GM19351 (cell line): ENCODE measurements around the gene B3GNT9.

ENCODE experiments used
- ATAC-seq: cut with Tn5 transposase; IDR thresholded peaks from one replicate; pipeline ENCODE4 v1.9.1; 2021; ENCODE audit warnings: mild to moderate bottlenecking, moderate library complexity; ENCODE audit not compliant: unreplicated experiment

B3GNT9 gene

DNA sequence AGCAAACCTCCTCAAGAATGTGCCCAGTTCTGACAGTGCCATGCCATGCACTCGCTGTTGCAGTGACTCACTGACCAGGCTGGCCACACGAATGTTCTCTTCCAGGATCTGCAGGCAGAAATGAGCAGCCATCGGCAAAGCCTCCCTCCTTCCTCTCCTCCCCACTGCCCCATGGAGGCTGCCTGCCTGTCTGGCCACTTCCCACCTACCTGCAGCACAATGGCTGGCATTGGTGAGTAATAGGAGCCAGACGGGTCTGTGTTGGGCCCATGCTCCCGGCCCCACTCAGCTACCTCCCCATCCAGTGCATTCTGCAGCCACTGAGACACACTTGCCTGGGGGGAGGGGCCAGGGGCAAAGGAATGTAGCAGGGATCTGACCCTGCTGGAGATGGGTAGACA, 35.8 kb upstream of the B3GNT9 start:
- no peak for ATAC-seq

DNA sequence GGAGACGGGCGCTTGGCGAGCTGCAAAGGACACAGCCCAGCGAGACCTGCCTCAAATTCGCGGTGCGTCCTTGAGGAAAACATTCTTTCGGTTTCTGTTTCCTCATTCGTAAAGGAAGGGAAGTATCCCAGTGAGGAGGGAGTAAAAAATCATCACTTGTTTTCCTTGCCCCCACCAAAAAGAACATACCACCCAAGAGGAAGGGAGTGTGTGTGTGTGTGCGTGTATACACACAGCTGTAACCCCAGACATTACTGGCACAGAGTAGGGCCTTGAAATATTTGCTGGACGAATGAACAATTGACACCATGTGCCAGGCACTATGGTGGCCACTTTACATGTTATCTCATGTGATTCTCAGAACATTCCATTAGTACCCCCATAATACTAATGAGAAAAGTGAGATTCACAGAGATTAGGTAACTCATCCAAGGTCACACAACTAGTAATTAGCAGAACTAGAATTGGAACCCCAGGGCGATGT, 34.9 kb upstream of the B3GNT9 start:
- ATAC-seq, result no peak

DNA sequence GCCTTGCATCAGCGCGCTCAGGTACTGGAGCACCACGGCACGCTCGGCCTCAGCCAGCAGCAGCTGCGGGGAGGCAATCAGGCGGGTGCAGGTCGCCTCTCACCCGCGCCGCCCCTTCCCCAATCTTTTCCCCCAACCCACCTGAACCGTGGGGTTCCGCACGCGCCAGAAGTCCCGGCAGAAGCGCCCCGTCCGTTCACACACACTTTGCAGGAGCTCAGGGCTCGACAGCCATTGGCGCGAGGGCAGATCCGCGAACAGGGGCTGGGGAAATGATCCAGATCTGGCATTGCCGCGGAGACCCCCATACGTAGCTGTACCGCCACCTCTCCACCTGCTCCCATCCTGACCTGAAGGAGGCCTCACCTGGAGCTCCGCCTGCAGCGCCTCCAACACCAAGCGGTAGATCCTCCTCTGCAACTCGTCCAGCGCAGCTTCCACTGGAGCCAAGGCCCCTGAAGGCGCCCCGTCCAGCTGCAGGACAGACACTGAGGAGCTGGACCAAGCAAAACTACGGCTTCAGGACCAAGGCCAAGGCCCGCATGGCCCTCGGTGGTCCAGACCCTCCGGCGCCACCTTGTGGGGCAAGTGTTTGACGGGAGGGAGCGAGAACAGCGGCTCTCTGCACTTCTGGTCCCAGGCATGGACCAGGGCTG, 34.3 kb upstream of the B3GNT9 start:
- no peak for ATAC-seq

DNA sequence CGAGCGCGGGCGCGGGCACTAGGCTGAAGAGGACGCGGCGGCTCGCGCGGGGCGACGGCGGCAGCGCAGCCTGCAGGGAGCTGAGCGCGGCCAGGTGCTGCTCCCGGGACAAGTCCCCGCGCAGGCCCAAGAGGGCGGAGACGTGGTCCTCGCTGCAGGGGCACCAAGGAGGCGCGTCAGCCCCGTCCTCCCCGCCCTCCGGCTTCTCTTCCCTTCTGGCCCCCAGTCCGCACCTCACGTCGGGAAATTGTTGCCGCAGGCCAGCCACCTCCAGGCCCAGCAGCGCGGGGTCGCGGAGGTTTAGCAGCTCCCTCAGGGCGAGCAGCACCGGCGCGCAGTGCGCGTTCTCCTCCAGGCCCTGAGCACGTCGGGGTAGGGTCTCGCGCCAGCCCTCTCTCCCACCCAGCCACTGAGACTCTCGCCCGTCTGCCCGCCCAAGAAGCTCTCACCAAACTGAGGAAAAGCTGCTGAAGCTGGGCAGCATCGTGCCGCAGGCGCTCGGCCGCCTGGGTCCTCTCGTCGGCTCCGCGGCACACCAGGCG, 33.7 kb upstream of the B3GNT9 start:
- ATAC-seq, result no peak

DNA sequence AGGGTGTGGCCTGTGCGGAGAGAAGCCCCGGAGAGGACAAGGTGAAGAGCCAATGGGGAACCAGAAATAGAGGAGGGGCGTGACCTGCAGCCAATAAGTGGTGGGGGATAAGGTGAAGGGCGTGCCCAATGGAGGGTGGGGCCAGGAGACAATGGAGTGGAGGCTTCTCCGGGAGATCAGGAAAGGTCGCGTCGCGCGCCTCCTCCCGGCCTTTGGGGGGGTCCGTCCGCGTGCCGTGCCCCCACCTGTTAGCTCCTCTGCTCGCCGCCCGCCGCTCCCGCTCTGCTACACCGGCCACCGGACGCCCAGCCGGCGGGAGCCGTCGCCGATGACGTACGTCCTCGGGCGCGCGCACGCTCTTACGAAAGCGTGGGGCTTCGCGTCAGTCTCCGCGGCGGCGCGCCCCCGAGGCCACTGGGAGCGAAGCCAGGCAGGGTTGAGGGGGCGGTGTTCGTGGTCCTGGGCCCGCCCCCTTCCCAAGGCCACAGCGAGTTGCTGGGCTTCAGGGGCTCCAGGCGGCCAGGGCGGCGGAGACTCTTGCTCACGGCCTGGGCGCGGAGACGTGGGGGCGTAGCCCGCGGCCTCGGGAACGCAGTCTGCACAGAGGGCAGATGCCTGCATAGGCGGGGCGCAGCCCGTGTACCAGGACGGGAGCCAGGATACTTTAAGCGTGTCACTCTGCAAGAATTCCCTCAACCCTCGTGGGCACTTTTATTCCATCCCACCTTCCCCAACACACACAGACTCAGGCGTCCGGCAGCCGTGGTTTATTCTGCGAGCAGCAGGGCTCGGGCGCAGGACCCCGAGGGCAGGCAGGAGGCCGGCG, 33.0 kb upstream of the B3GNT9 start, which contains the start of gene MATCAP1:
Gene MATCAP1 (minus strand): TSS at position 337 of the 826 bp plus-strand sequence. CDS start 3,353 bp downstream, outside the sequence.
- ATAC-seq, result peak; percentile 92

DNA sequence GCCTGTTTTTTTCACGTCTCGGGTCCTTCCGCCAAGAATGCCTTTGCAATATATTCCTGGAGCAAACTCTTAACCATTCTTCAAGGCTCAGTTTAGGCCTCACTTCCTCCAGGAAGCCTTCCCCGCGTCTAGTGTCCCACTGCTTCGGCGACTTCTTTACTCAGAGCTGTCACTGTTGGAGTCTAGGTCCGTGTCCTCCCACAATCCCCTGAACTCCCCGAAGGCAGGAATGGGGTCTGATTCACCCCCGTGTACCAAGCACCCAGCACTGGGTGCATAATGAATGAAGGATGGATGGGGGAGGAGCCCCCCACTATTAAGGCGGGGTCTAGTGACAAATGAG, 32.5 kb upstream of the B3GNT9 start:
- no peak for ATAC-seq

DNA sequence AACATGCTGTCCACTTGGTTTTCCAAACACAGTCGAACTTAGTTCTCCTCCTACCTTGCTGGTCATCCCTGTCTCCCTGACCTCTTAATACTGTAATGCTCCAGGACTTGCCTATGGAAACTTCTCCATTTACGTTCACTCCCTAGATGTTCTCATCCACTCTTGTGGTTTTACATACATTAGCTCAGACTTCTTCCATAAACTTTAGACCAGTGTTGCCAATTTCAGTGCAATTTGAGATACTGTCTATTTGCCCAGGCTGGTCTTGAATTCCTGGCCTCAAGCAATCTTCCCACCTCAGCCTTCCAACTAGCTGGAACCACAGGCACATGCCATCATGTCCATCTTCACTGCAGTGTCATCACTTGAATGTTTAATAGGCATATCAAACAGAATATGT, 31.5 kb upstream of the B3GNT9 start:
- ATAC-seq, result no peak

DNA sequence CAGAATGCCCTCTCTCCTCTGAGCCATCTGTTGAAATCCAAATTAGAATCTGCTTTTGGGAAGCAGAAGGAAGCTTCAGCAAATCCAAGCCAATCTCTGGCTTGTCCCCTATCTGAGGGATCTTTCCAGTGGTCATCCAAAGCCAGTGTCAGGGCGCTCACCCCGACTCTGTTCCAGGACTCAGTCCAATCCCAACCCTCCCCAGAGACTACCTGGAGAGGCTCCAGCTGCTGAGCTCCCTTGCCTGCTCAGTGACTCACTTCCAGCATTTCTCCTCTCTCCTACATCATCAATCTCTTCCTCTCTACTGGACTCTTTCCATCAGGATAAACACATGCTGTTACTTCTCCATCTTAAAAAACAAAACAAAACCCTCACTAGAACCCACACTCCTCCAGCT, 30.5 kb upstream of the B3GNT9 start:
- ATAC-seq, result no peak

DNA sequence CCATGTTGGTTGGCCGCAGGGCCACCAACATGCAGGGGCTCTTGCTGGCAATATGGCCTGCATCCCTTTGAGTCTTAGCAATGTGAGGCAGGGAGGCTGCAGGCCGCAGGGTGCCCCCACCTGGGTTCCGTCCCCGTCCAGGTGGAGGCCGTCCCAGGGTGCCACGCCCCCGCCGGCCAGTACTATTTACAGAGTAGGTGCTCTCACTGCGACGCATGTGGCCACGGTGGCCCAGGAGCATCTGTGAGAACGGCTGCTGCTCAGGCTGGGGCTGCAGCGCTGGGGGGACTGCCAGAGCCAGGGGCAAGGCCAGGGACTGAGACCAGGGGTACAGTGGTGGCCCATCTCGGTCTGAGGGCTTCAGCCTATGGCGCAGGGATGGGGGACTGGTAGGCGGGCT, 29.4 kb upstream of the B3GNT9 start:
- no peak for ATAC-seq

DNA sequence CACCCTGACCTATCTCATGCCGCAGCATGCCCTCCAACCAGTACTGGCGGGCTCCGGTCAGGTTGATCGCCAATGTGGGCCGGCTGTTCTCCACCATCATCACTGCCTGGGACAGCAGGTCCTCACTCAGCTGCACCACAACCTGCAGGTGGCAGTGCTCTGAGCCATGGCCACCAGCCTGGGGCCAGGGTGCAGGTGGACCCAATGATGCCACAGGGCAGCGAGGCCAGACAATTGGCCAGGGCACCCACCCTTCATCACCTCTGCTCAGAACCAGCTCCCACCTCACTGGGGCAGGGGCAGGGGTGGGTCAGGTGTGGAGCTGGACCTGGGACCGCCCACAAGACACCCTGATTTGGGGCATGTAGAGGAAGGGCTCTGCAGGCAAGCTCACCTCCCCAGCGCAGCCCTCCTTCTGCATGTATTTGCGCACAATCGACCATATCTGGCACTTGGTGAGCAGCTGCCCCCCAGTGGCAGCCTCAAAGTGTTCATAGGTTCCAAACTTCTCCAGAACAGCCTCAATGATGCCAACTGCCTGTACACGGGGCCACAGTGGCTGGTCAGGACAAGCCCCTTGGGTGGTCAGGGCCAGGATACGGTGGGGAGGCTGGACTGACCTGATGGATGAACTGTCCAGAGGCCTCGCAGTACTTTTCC, 28.8 kb upstream of the B3GNT9 start:
- ATAC-seq, result no peak

DNA sequence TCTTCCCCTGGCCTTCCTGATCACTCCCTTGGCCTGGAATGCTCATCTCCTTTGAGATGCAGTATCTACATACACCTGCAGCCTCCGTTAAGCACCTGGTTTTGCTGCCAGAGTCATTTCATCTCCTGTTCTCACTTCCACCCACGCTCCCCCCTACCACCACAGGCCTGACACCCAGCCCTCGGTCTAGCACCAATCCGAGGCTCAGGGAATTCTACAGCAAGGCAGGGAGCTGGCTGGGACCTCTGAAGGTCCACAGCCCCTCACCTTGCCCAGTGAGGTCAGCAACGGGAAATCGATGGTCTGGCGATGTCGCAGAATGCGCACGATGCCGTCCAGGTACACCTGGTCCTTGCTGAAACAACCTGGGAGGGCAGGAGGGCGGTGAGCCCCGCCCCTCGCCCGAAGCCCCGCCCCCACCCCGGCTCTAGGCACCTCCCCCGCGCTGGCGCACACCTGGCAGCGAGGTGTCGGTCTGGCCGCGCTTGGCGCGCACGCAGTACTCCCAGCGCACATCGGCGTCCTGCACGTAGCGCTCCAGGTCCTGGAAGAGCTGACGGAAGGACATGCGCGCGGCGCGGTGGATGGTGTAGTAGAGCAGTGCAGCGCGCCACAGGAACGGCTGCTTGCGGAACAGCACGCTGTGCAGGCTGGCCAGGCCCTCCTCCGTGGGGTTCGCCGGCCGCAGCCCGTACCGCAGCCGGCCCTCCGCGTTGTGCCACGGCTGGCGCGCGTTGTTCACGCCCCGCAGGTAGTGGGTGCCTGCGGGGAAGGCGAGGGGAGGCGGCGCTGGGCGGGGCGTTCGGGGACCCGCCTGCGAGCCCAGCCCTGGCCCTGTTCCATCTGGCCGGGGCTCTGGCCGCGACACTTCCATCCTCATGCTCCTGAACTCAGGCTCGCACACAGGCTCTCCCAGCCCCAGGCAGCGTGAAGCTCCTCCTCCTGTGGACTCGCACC, 27.2 kb upstream of the B3GNT9 start:
- ATAC-seq, result no peak

DNA sequence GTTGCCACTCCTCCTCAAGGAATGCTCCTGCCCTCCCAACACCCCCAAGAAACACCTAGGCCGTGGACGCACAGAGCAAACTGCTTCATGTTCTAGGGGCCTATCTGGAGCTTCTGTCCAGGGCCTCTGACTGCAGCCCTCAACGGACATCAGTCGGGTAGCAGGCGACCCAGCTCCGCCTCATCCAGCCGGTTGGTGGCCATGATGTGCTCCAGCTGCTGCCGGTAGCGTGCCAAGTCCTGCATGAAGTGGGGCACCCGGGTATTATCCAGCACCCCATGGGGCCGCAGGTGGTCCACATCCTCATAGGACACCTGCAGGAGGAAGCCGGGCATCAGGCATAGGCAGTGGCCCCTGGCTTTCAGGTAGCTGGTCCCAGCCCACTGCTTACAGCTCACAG, 25.9 kb upstream of the B3GNT9 start:
- no peak for ATAC-seq

DNA sequence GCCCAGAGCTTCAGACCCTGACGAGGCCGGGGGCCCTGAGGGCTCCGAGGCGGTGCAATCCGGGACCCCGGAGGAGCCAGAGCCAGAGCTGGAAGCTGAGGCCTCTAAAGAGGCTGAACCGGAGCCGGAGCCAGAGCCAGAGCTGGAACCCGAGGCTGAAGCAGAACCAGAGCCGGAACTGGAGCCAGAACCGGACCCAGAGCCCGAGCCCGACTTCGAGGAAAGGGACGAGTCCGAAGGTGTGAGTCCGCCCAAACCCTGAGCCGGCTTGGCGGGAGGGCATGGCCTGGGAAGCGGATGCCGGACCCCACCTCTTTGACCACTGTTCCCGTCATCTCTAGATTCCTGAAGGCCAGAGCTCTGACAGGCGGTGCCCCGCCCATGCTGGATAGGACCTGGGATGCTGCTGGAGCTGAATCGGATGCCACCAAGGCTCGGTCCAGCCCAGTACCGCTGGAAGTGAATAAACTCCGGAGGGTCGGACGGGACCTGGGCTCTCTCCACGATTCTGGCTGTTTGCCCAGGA, 24.0 kb upstream of the B3GNT9 start:
- ATAC-seq, result no peak

DNA sequence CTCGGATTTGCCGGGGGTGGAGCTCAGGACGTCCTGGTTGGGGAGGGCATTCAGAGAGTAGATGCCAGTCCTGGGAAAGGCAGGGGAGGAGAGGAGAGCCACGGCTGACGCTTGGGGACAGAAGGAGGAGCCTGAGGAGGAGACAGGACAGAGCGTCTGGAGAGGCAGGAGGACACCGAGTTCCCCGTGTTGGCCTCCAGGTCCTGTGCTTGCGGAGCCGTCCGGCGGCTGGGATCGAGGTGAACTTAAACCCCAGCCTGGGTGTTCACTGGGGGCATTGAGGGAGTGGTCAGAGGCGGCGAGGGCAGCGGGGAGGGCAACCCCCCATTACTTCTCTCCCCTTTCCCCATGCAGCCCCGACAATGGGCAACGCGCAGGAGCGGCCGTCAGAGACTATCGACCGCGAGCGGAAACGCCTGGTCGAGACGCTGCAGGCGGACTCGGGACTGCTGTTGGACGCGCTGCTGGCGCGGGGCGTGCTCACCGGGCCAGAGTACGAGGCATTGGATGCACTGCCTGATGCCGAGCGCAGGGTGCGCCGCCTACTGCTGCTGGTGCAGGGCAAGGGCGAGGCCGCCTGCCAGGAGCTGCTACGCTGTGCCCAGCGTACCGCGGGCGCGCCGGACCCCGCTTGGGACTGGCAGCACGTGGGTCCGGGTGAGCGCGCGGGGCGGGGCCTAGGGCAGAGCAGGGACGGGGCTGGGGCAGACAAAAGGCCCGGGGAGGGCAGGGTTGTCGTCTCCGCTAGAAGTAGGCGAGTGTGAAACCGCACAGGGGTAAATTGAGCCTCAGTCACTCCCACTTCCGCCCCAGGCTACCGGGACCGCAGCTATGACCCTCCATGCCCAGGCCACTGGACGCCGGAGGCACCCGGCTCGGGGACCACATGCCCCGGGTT, 23.3 kb upstream of the B3GNT9 start:
- ATAC-seq, result peak; percentile 44

DNA sequence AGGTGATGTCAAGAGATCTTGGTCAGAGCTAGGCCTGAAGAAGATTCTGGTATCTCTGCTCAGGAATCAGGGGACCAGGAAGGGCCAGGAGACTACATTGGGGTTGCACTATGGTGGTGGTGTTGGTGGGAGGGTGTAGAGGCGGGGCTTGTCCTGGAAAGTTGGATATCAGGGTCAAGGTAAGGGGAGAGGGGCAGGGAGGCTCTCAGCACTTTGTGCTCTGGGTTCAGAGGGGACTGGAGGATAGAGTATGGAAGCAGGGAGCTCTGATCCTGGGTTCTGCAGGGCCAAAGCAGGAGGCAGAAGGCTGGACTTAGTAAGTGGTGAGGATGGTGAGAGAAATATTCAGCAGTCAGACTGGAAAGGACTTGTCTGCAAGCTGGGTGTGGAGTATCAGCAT, 22.5 kb upstream of the B3GNT9 start:
- no peak for ATAC-seq

DNA sequence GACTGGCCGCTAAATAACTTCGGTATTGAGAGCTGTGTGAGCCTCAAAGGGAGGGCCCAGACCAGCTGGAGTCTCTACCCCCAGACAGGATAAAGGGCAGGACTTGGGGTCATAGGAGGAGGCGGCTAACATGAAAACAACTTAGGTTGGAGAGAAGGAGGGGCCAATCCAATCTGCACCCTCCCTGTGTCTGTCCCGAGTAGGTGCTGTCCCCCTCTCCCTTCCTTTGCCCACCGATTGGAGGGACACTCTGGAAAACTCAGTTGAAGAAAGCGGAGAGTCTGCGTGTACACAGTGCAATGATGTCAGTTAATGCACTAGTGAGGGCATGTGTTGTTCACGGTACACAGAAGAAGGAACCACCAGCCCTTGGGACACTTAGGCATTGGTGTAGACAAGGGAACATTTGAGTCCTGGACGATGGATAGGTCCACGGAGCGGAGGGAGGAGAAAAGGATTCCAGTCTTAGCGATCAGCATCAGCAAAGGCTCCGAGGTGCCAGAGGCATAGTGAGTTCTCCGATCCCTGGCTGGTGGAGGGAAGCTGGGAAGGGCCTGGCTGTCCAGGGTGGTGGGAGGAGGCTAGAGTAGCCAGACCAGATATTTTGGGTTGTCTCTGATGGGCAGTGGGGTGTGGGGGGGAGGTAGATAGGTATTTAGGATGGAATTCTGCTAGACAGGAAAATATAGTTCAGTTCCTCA, 20.3 kb upstream of the B3GNT9 start:
- ATAC-seq, result no peak

DNA sequence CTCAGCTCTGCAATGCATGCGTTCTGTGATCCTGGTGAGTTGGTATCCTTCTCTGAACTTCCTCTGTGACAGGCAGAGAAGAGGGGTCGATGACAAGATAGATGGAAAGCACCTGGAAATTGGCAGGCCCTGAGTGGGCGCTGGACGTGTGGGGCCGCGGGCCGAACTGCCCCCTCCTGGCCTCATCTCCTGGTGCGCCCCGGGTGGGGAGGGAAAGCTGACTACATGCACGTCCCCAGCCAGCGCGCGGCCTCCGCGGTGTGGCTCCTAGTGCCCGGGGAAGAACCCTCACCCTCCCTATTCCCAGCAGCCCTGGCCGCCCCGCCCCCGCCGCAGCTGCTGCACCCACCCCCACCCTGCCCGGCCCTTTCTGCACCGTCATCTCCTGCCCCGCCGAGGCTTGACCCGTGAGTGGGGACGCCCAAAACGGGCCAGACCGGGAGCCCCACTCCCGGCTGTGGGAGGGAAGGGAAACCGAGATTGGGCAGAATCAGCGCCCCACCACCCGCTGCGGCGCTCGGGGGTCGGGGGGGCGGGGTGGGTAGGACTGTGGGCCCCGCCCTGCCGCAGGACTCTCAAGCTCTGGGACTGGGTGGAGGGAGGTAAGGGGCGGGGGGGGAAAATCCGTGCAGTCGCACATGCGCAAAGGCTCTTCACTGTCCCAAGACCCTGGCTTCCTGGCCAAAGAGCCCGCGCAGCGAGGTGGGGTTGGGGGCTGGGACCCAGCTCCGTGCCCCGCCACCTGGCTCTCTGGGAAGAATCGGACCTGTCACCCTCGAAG, 19.6 kb upstream of the B3GNT9 start, which contains the start of gene NOL3:
Gene NOL3 (plus strand): TSS at position 371 of the 781 bp plus-strand sequence.
- no peak for ATAC-seq
